HEK293 (cell line): Measurements from ENCODE around the gene BTBD9.

Experiments used
- CTCF ChIA-PET: fragments of 350-600 bp; formaldehyde crosslinking; extraction: SDS; loops from one replicate; lab custom pipeline; 2021; ENCODE audit warnings: antibody characterized with exemption; lab: Yijun Ruan, JAX
- POLR2A ChIA-PET: fragments of 300-600 bp; formaldehyde crosslinking; extraction: SDS; loops from one replicate; lab custom pipeline; 2020; ENCODE audit warnings: antibody characterized with exemption, inconsistent platforms; lab: Yijun Ruan, JAX
- H3K27ac ChIP-seq: fragments of 200-500 bp; sonication (Bioruptor generic); 2 replicates; pipeline ENCODE4 v1.5.1; 2014; ENCODE audit warnings: low read depth, low read length, control low read depth, inconsistent platforms; ENCODE audit errors: extremely low read depth
- H3K36me3 ChIP-seq, 2 experiments: fragments of 200-500 bp in 1 of 2; sonication (Bioruptor generic) in 1 of 2; 1 replicate in 1 of 2; 2 replicates in 1 of 2; pipeline ENCODE4 v1.5.1; 2014 to 2017; ENCODE audit warnings: inconsistent platforms in 2 of 2, low read length in 2 of 2; ENCODE audit not compliant: control insufficient read depth in 2 of 2, insufficient read depth in 1 of 2
- H3K4me1 ChIP-seq: fragments of 200-500 bp; sonication (Bioruptor generic); 2 replicates; pipeline ENCODE4 v1.5.1; 2014; ENCODE audit warnings: mild to moderate bottlenecking, low read length, inconsistent platforms; ENCODE audit not compliant: control insufficient read depth, insufficient read depth
- H3K4me3 ChIP-seq: 2 replicates; pipeline ENCODE4 v1.5.1; 2011; ENCODE audit warnings: low read depth, mild to moderate bottlenecking, control low read depth, low read length, moderate library complexity
- H3K9me3 ChIP-seq: fragments of 200-500 bp; sonication (Bioruptor generic); 2 replicates; pipeline ENCODE4 v1.5.1; 2014; ENCODE audit warnings: low read depth, low read length, inconsistent platforms; ENCODE audit not compliant: control insufficient read depth, insufficient read depth
- BCL11B ChIP-seq: fragments of 450-650 bp; formaldehyde crosslinking; IDR thresholded peaks from 2 replicates; pipeline ENCODE4 v1.5.1; 2016; ENCODE audit warnings: low read depth, missing biosample characterization, missing genetic modification characterization
- GFI1B ChIP-seq: fragments of 450-650 bp; formaldehyde crosslinking; IDR thresholded peaks from 2 replicates; pipeline ENCODE4 v1.5.1; 2016; ENCODE audit warnings: missing biosample characterization, missing genetic modification characterization
- GLIS2 ChIP-seq: fragments of 450-650 bp; formaldehyde crosslinking; IDR thresholded peaks from 2 replicates; pipeline ENCODE4 v1.5.1; 2016; ENCODE audit warnings: missing biosample characterization, missing genetic modification characterization
- HOXD13 ChIP-seq: sonication (generic); formaldehyde crosslinking; IDR thresholded peaks from 2 replicates; pipeline ENCODE4 v1.8.0; 2022; ENCODE audit warnings: missing genetic modification reagents, borderline replicate concordance
- KLF7 ChIP-seq: fragments of 450-650 bp; formaldehyde crosslinking; IDR thresholded peaks from 2 replicates; pipeline ENCODE4 v1.5.1; 2016; ENCODE audit warnings: missing biosample characterization, missing genetic modification characterization, borderline replicate concordance
- KLF9 ChIP-seq: fragments of 450-650 bp; formaldehyde crosslinking; IDR thresholded peaks from 2 replicates; pipeline ENCODE4 v1.5.1; 2016; ENCODE audit warnings: missing biosample characterization, missing genetic modification characterization, low read depth
- MZF1 ChIP-seq: fragments of 450-650 bp; formaldehyde crosslinking; IDR thresholded peaks from 2 replicates; pipeline ENCODE4 v1.5.1; 2017; ENCODE audit warnings: missing biosample characterization, missing genetic modification characterization, borderline replicate concordance
- PRDM1 ChIP-seq: fragments of 450-650 bp; formaldehyde crosslinking; IDR thresholded peaks from 2 replicates; pipeline ENCODE4; 2016; ENCODE audit warnings: missing biosample characterization, missing genetic modification characterization
- SP2 ChIP-seq: fragments of 450-650 bp; formaldehyde crosslinking; IDR thresholded peaks from 2 replicates; pipeline ENCODE4 v1.5.1; 2016; ENCODE audit warnings: missing biosample characterization, missing genetic modification characterization
- YY1 ChIP-seq: fragments of 450-650 bp; formaldehyde crosslinking; IDR thresholded peaks from 2 replicates; pipeline ENCODE4 v1.5.1; 2018; ENCODE audit warnings: missing biosample characterization, missing genetic modification characterization
- ZBTB21 ChIP-seq: fragments of 450-650 bp; formaldehyde crosslinking; IDR thresholded peaks from 2 replicates; pipeline ENCODE4 v1.5.1; 2017; ENCODE audit warnings: missing biosample characterization, missing genetic modification characterization
- ZBTB48 ChIP-seq: fragments of 450-650 bp; formaldehyde crosslinking; IDR thresholded peaks from 2 replicates; pipeline ENCODE4 v1.5.1; 2016; ENCODE audit warnings: missing biosample characterization, missing genetic modification characterization
- ZNF112 ChIP-seq: fragments of 450-650 bp; formaldehyde crosslinking; IDR thresholded peaks from 2 replicates; pipeline ENCODE4 v1.5.0; 2017; ENCODE audit warnings: missing biosample characterization, missing genetic modification characterization
- ZNF132 ChIP-seq: fragments of 450-650 bp; formaldehyde crosslinking; IDR thresholded peaks from 2 replicates; pipeline ENCODE4 v1.5.1; 2017; ENCODE audit warnings: missing biosample characterization, missing genetic modification characterization, borderline replicate concordance
- ZNF175 ChIP-seq: fragments of 450-650 bp; formaldehyde crosslinking; IDR thresholded peaks from 2 replicates; pipeline ENCODE4 v1.5.1; 2016; ENCODE audit warnings: missing biosample characterization, missing genetic modification characterization
- ZNF2 ChIP-seq: fragments of 450-650 bp; formaldehyde crosslinking; IDR thresholded peaks from 2 replicates; pipeline ENCODE4 v1.5.1; 2016; ENCODE audit warnings: missing biosample characterization, missing genetic modification characterization
- ZNF211 ChIP-seq: fragments of 450-650 bp; formaldehyde crosslinking; IDR thresholded peaks from 2 replicates; pipeline ENCODE4 v1.5.1; 2016; ENCODE audit warnings: low read depth, missing biosample characterization, missing genetic modification characterization
- ZNF248 ChIP-seq: fragments of 450-650 bp; formaldehyde crosslinking; IDR thresholded peaks from 2 replicates; pipeline ENCODE4 v1.5.1; 2017; ENCODE audit warnings: missing biosample characterization, missing genetic modification characterization
- ZNF350 ChIP-seq: fragments of 450-650 bp; formaldehyde crosslinking; IDR thresholded peaks from 2 replicates; pipeline ENCODE4 v1.5.0; 2017; ENCODE audit warnings: missing biosample characterization, mild to moderate bottlenecking, missing genetic modification characterization
- ZNF366 ChIP-seq: fragments of 450-650 bp; formaldehyde crosslinking; conservative IDR thresholded peaks from 2 replicates; pipeline ENCODE4 v1.5.1; 2016; ENCODE audit warnings: missing biosample characterization, missing genetic modification characterization
- ZNF426 ChIP-seq: fragments of 450-650 bp; formaldehyde crosslinking; IDR thresholded peaks from 2 replicates; pipeline ENCODE4 v1.5.1; 2017; ENCODE audit warnings: missing biosample characterization, missing genetic modification characterization, mild to moderate bottlenecking, inconsistent platforms, moderate library complexity
- ZNF521 ChIP-seq: fragments of 450-650 bp; formaldehyde crosslinking; IDR thresholded peaks from 2 replicates; pipeline ENCODE4 v1.5.1; 2017; ENCODE audit warnings: missing biosample characterization, mild to moderate bottlenecking, missing genetic modification characterization
- ZNF660 ChIP-seq: fragments of 450-650 bp; IDR thresholded peaks from 2 replicates; pipeline ENCODE4 v1.5.1; 2018; ENCODE audit warnings: missing biosample characterization, mild to moderate bottlenecking, missing genetic modification characterization
- ZNF707 ChIP-seq: fragments of 450-650 bp; formaldehyde crosslinking; IDR thresholded peaks from 2 replicates; pipeline ENCODE4 v1.5.1; 2016; ENCODE audit warnings: missing biosample characterization, missing genetic modification characterization
- ZNF785 ChIP-seq: fragments of 450-650 bp; formaldehyde crosslinking; IDR thresholded peaks from 2 replicates; pipeline ENCODE4 v1.5.1; 2016; ENCODE audit warnings: missing biosample characterization, missing genetic modification characterization
- ZNF792 ChIP-seq: fragments of 450-650 bp; formaldehyde crosslinking; IDR thresholded peaks from 2 replicates; pipeline ENCODE4 v1.5.1; 2016; ENCODE audit warnings: missing biosample characterization, missing genetic modification characterization
- ZNF843 ChIP-seq: fragments of 450-650 bp; formaldehyde crosslinking; IDR thresholded peaks from 2 replicates; pipeline ENCODE4 v1.5.1; 2016; ENCODE audit warnings: missing biosample characterization, missing genetic modification characterization
- ZSCAN23 ChIP-seq: fragments of 450-650 bp; formaldehyde crosslinking; IDR thresholded peaks from 2 replicates; pipeline ENCODE4 v1.5.1; 2016; ENCODE audit warnings: missing biosample characterization, missing genetic modification characterization
- TF ChIP-seq, protein P1 (sequence below): fragments of 450-650 bp; formaldehyde crosslinking; IDR thresholded peaks from 2 replicates; pipeline ENCODE4 v1.5.1; 2016; ENCODE audit warnings: missing biosample characterization, missing genetic modification characterization
- TF ChIP-seq, protein P2 (sequence below): fragments of 450-650 bp; formaldehyde crosslinking; optimal IDR thresholded peaks from 2 replicates; pipeline ENCODE3; 2016; ENCODE audit warnings: missing biosample characterization, mild to moderate bottlenecking, missing genetic modification characterization
- TF ChIP-seq, protein P3 (sequence below): fragments of 450-650 bp; formaldehyde crosslinking; IDR thresholded peaks from 2 replicates; pipeline ENCODE4 v1.5.1; 2016; ENCODE audit warnings: missing biosample characterization, missing genetic modification characterization

Gene BTBD9

DNA sequence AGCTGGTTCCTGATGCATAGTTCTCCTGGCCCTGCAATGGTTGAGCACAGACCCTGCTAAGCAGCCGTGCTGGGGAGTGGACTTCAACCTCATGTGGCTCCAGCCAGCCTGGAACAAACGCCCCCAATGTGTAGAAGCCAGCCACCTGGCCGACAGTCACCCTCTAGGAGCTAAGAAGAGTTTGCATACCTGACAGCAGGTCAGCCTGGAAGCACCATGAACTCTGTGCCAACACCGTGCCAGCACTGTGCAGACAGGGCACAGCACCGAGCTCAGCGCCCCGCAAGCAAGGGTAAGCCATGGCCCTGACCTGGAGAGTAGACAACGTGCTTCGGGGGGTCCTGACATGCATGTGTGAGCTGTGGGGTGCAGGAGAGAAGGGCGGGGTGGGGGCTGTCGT lies 463.9 kb downstream of the BTBD9 start (continued):
- TF ChIP-seq, protein P1, sequence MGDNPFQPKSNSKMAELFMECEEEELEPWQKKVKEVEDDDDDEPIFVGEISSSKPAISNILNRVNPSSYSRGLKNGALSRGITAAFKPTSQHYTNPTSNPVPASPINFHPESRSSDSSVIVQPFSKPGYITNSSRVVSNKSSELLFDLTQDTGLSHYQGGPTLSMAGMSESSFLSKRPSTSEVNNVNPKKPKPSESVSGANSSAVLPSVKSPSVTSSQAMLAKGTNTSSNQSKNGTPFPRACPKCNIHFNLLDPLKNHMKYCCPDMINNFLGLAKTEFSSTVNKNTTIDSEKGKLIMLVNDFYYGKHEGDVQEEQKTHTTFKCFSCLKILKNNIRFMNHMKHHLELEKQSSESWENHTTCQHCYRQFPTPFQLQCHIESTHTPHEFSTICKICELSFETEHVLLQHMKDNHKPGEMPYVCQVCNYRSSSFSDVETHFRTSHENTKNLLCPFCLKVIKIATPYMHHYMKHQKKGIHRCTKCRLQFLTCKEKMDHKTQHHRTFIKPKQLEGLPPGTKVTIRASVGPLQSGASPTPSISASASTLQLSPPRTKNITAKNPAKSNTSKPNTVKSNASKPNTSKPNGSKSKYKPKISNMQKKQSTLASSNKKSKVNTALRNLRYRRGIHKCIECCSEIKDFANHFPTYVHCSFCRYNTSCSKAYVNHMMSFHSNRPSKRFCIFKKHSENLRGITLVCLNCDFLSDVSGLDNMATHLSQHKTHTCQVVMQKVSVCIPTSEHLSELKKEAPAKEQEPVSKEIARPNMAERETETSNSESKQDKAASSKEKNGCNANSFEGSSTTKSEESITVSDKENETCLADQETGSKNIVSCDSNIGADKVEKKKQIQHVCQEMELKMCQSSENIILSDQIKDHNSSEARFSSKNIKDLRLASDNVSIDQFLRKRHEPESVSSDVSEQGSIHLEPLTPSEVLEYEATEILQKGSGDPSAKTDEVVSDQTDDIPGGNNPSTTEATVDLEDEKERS: no peak
- TF ChIP-seq BCL11B (no peak), ZNF175 (tag by site-specific recombination) (no peak), PRDM1 (no peak), ZSCAN23 (tag by site-specific recombination) (no peak), ZNF707 (no peak), ZNF792 (tag by site-specific recombination) (no peak), GLIS2 (tag by site-specific recombination) (no peak), SP2 (tag by site-specific recombination) (no peak), ZNF112 (tag by site-specific recombination) (no peak)
- TF ChIP-seq, protein P2, sequence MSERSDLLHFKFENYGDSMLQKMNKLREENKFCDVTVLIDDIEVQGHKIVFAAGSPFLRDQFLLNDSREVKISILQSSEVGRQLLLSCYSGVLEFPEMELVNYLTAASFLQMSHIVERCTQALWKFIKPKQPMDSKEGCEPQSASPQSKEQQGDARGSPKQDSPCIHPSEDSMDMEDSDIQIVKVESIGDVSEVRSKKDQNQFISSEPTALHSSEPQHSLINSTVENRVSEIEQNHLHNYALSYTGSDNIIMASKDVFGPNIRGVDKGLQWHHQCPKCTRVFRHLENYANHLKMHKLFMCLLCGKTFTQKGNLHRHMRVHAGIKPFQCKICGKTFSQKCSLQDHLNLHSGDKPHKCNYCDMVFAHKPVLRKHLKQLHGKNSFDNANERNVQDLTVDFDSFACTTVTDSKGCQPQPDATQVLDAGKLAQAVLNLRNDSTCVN (tag by site-specific recombination): no peak
- TF ChIP-seq, all 188 proteins: peak for 0

DNA sequence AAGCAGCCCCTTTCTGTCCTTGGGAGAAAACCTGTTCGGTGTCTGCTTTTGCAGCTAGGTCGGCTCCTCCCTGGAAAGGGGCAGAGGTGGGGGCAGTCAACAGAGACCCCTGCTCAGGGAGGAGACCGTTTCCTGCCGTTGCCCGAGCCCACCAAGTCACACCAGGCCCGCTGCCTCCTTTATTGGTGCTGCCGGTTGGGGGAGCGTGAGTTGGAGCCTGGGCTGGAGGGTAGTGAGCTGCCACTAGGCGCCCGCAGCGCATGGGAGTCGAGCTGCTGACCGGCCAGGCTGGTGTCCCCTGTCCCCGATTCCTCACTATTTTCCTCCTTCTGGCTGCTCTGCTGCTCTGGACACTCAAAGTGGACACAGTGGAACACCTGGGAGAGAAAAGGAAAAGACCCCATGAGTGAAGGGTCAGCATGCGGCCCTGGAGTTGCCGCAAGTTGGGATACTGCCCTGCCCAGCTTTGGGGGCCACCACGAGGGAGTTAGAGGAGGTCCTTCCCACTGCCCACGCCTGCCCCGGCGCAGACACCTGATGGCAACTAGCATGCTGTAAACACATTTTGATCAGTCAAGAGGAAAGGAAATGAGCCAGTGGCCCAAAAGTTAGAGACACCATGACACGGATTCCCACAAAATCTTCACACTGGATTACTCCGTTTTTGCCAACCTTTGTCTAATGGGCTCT lies 464.8 kb downstream of the BTBD9 start:
- no peaks in the 10 kb centered on the region for H3K36me3 ChIP-seq
- POLR2A ChIA-PET: no interaction called here
- TF ChIP-seq ZNF785 (no peak), ZNF211 (no peak), ZNF843 (tag by site-specific recombination) (no peak), GFI1B (tag by site-specific recombination) (no peak), ZNF248 (no peak), ZNF132 (tag by site-specific recombination) (no peak), ZNF426 (no peak), ZBTB21 (tag by site-specific recombination) (no peak), ZNF521 (tag by site-specific recombination) (no peak), ZBTB48 (no peak), MZF1 (tag by site-specific recombination) (no peak)
- CTCF ChIA-PET: no interaction called here
- no peaks in the 10 kb centered on the region for H3K9me3 ChIP-seq
- peaks cover 6% of the 10 kb centered on the region; the same call in 1 of the 2 replicates for H3K4me1 ChIP-seq
- H3K4me3 ChIP-seq: no peak overlapping the region
- H3K27ac ChIP-seq: no peak overlapping the region

DNA sequence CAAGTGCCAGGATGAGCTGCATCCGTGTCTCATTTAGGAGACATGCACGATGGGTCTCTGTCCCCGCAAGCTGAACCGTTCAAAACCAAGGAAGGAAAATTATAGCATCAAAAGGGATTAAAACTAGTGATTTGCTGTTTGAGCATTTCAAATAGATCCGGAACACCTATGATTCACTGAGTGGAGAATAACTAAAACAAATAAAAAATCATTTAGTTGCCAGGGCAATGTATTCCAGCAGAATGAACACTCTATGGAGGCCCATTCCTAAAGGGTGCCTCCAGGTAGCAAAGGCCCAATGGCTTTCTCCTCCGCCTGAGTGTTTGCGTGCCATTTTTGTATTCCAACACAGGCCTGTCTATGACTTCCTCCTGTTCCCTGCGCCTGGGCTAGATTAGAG lies 465.4 kb downstream of the BTBD9 start:
- Histone ChIP-seq H3K36me3 (no peaks in the 10 kb centered on the region), H3K4me1 (peaks cover 6% of the 10 kb centered on the region; the same call in 1 of the 2 replicates), H3K27ac (no peak overlapping the region), H3K4me3 (no peak overlapping the region), H3K9me3 (no peaks in the 10 kb centered on the region)
- POLR2A ChIA-PET: no interaction called here
- CTCF ChIA-PET: interaction anchor here (1.4 kb wide), 1 partner anchor 319 kb away, joined by 5 read pairs; no protein-coding TSS in a partner anchor
- TF ChIP-seq KLF9 (tag by site-specific recombination): no peak
- no peak for TF ChIP-seq KLF7 (tag by site-specific recombination)
- no peak for TF ChIP-seq ZNF2 (tag by site-specific recombination)
- TF ChIP-seq ZNF660: no peak
- no peak for TF ChIP-seq ZNF350 (tag by site-specific recombination)
- no peak for TF ChIP-seq YY1 (tag by site-specific recombination)
- TF ChIP-seq ZNF366 (tag by site-specific recombination): no peak
- no peak for TF ChIP-seq HOXD13
- TF ChIP-seq, protein P3, sequence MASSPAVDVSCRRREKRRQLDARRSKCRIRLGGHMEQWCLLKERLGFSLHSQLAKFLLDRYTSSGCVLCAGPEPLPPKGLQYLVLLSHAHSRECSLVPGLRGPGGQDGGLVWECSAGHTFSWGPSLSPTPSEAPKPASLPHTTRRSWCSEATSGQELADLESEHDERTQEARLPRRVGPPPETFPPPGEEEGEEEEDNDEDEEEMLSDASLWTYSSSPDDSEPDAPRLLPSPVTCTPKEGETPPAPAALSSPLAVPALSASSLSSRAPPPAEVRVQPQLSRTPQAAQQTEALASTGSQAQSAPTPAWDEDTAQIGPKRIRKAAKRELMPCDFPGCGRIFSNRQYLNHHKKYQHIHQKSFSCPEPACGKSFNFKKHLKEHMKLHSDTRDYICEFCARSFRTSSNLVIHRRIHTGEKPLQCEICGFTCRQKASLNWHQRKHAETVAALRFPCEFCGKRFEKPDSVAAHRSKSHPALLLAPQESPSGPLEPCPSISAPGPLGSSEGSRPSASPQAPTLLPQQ (tag by site-specific recombination): no peak
